Measurements from ENCODE around the gene XIRP2.
"Not testable (repeated sequence)": the region's sequence is repeated elsewhere in the genome, so short reads cannot be mapped to it uniquely, and the experiment has no call there.

The XIRP2 gene

GRCh38 chr2:167059173-167059572 is 170.9 kb downstream of the XIRP2 start:
- H3K4me3 ChIP-seq (ENCODE audit: low read depth, low read length): no peak overlapping the region
- TF ChIP-seq CTCF (IDR thresholded peaks at IDR 0.05; ENCODE audit: borderline replicate concordance, insufficient read depth, low read depth, low read length): no peak

- no peak overlapping the region for H3K4me3 ChIP-seq (ENCODE audit: low read depth, low read length)
- TF ChIP-seq CTCF (IDR thresholded peaks at IDR 0.05; ENCODE audit: borderline replicate concordance, insufficient read depth, low read depth, low read length): no peak
Measured at GRCh38 chr2:167069855-167070254, 181.6 kb downstream of the XIRP2 start.

DNA sequence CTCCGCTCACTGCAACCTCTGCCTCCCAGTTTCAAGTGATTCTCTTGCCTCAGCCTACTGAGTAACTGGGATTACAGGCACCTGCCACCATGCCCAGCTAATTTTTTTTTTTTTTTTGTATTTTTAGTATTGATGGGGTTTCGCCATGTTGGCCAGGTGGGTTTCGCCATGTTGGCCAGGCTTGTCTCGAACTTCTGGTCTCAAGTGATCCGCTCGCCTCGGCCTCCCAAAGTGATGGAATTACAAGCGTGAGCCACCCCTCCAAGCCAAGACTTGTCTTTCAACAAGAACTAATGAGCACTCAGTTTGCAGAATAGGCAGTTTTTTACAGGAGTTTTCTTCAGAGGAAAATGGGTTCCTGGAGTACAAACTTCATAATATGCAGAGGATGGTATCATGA is 187.4 kb downstream of the XIRP2 start:
- H3K4me3 ChIP-seq (ENCODE audit: low read depth, low read length): not testable (repeated sequence)

DNA sequence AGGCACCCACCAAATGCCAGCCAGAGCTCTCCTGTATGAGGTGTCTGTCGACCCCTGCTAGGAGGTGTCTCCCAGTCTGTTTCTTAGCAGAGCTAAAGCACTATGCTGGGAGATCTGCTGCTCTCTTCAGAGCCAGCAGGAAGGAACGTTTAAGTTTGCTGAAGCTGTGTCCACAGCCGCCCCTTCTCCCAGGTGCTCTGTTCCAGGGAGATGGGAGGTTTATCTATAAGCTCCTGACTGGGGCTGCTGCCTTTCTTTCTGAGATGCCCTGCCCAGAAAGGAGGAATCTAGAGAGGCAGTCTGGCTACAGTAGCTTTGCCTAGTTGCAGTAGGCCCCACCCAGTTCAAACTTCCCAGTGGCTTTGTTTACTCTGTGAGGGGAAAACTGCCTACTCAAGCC is 210.7 kb downstream of the XIRP2 start:
- not testable (repeated sequence) for H3K4me3 ChIP-seq (ENCODE audit: low read depth, low read length)

DNA sequence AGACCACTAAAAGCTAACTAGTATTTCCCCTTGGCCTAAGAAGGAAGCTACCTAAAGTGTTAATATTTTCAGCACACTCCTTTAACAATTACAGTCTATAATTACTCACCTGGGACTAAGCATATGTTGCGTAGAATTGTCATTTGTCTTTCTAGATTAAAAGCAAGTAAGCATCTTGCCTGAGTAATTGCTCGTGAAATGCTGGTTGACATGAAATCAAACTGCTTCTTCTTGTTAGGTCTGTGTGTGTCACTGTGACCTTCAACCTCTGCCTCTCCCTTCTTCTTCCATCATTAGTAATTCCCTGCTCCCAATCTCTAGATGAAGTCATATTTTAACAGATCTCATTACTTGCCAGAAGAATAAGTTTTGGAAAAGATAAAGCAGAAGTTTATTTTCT is 212.2 kb downstream of the XIRP2 start:
- no peak overlapping the region for H3K4me3 ChIP-seq (ENCODE audit: low read depth, low read length)
- no peak for TF ChIP-seq CTCF (IDR thresholded peaks at IDR 0.05; ENCODE audit: borderline replicate concordance, insufficient read depth, low read depth, low read length)

DNA sequence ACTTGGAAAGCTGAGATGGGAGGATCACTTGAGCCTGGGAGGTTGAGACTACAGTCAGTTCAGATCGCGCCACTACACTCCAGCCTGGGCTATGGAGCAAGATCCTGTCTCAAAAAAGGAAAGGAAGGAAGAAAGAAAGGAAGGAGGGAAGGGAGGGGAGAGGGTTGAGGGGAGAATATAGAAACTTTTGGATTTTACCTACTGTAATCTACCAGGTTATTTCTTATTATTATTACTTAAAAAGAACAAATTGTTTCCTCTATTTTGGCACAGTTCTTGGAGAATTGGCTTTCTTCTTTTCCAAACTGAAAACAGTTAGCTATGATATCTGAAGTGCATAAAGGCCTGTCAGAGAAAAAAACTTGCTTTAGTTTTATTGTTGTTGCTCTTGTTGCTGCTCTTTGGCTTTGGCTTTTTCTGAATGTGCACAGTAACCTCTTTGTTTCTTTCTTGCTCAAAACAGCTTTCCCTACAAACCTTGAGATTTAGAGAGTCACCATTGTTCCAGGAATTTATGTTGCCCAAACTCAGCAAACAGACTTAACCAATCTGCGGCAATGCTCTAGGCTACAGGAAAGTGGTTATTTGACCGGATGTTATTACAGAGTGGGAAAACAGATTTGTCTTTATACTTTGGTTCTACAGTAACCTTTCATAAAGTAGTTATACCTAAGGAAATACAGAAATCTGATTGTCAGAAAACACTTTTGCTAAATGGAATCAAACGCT is 214.9 kb downstream of the XIRP2 start:
- no peak for TF ChIP-seq CTCF (IDR thresholded peaks at IDR 0.05; ENCODE audit: borderline replicate concordance, insufficient read depth, low read depth, low read length)
- H3K4me3 ChIP-seq (ENCODE audit: low read depth, low read length): no peak overlapping the region

DNA sequence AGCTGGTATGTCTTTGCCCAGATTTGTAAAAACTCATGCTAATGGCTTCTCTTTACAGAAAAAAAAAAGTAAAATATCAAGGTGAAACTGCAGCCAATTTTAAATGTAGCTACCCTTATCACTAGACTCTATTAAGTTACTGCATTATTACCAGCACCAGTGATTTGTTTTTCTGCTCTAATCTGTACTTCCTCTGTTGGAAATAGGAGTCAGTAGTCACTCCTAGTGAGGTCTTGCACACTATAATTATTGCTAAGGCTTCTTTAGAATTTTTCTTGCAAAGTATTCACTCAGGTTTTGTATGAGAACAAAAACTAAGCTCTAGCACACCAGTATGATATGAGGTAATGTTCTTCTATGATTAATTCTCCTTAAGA is 215.5 kb downstream of the XIRP2 start:
- H3K4me3 ChIP-seq (ENCODE audit: low read depth, low read length): no peak overlapping the region
- no peak for TF ChIP-seq CTCF (IDR thresholded peaks at IDR 0.05; ENCODE audit: borderline replicate concordance, insufficient read depth, low read depth, low read length)

GRCh38 chr2:167104691-167105090 is 216.4 kb downstream of the XIRP2 start:
- H3K4me3 ChIP-seq (ENCODE audit: low read depth, low read length): no peak overlapping the region
- TF ChIP-seq CTCF (IDR thresholded peaks at IDR 0.05; ENCODE audit: borderline replicate concordance, insufficient read depth, low read depth, low read length): no peak

GRCh38 chr2:167109682-167110081 is 221.4 kb downstream of the XIRP2 start:
- not testable (repeated sequence) for H3K4me3 ChIP-seq (ENCODE audit: low read depth, low read length)

Measured in GM12875 (cell line).